HG02885 (cell line): Measurements from ENCODE around the gene IPP.
A peak's percentile ranks its signal among the peaks of the same experiment; 100 is the strongest.
"Not testable (repeated sequence)": the region's sequence is repeated elsewhere in the genome, so short reads cannot be mapped to it uniquely, and the experiment has no call there.

Source experiments
- ATAC-seq: cut with Tn5 transposase; IDR thresholded peaks from one replicate; pipeline ENCODE4 v1.9.1; 2021; ENCODE audit warnings: mild to moderate bottlenecking; ENCODE audit not compliant: unreplicated experiment, poor library complexity

IPP gene

GRCh38 chr1:45686015-45686287 lies 64.5 kb downstream of the IPP start:
- ATAC-seq: peak; percentile 17

- ATAC-seq: no peak
These were observed 65.0 kb downstream of the IPP start for GRCh38 chr1:45685308-45686014.

GRCh38 chr1:45684402-45684801 lies 66.1 kb downstream of the IPP start:
- ATAC-seq: no peak

- ATAC-seq: no peak
These were observed 67.5 kb downstream of the IPP start for GRCh38 chr1:45682942-45683341.

- ATAC-seq: no peak
These were observed 71.3 kb downstream of the IPP start for GRCh38 chr1:45679123-45679522.

- ATAC-seq: no peak
These were observed 72.0 kb downstream of the IPP start for GRCh38 chr1:45678489-45678888.

- ATAC-seq: no peak
These were observed 72.7 kb downstream of the IPP start for GRCh38 chr1:45677751-45678245.

GRCh38 chr1:45676553-45676952 lies 73.9 kb downstream of the IPP start:
- not testable (repeated sequence) for ATAC-seq

- ATAC-seq: no peak
These were observed 76.0 kb downstream of the IPP start for GRCh38 chr1:45674478-45674877.

GRCh38 chr1:45673956-45674355 lies 76.5 kb downstream of the IPP start:
- no peak for ATAC-seq

GRCh38 chr1:45669859-45670655 lies 80.4 kb downstream of the IPP start:
- ATAC-seq: no peak

- no peak for ATAC-seq
These were observed 81.1 kb downstream of the IPP start for GRCh38 chr1:45669379-45669778.

- ATAC-seq: no peak
These were observed 81.9 kb downstream of the IPP start for GRCh38 chr1:45668526-45668925.

- no peak for ATAC-seq
These were observed 82.9 kb downstream of the IPP start for GRCh38 chr1:45667321-45668111.

- no peak for ATAC-seq
These were observed 83.6 kb downstream of the IPP start for GRCh38 chr1:45666836-45667235.

- ATAC-seq: no peak
These were observed 90.1 kb downstream of the IPP start for GRCh38 chr1:45660336-45660735.

GRCh38 chr1:45659222-45659621 lies 91.2 kb downstream of the IPP start:
- no peak for ATAC-seq

GRCh38 chr1:45658171-45658570 lies 92.3 kb downstream of the IPP start:
- no peak for ATAC-seq

- no peak for ATAC-seq
These were observed 93.8 kb downstream of the IPP start for GRCh38 chr1:45656573-45657226.

- ATAC-seq: no peak
These were observed 95.7 kb downstream of the IPP start for GRCh38 chr1:45654540-45655280.
